Astrocyte of the hippocampus (primary cell): Measurements from ENCODE around the gene CANT1.
"Not testable (repeated sequence)": the region's sequence is repeated elsewhere in the genome, so short reads cannot be mapped to it uniquely, and the experiment has no call there.

Source experiments
- DNase-seq: peaks from one replicate; pipeline ENCODE4 v3.0.0; 2011; ENCODE audit warnings: low read depth, low spot score

The CANT1 gene

DNA sequence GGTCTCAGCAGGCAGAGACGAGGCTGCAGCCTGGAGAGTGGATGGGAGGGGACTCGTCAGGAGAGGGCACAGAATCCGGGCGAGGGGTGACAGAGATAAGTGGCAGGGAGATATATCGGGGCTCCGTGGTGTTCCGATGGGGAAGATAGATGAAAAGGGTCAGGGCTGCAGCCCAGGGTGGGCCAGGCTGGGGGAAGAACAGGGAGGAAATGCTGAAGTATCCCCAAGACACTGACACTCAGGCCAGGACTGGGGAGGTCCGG, 32.0 kb downstream of the CANT1 start:
- DNase-seq: no peak

DNA sequence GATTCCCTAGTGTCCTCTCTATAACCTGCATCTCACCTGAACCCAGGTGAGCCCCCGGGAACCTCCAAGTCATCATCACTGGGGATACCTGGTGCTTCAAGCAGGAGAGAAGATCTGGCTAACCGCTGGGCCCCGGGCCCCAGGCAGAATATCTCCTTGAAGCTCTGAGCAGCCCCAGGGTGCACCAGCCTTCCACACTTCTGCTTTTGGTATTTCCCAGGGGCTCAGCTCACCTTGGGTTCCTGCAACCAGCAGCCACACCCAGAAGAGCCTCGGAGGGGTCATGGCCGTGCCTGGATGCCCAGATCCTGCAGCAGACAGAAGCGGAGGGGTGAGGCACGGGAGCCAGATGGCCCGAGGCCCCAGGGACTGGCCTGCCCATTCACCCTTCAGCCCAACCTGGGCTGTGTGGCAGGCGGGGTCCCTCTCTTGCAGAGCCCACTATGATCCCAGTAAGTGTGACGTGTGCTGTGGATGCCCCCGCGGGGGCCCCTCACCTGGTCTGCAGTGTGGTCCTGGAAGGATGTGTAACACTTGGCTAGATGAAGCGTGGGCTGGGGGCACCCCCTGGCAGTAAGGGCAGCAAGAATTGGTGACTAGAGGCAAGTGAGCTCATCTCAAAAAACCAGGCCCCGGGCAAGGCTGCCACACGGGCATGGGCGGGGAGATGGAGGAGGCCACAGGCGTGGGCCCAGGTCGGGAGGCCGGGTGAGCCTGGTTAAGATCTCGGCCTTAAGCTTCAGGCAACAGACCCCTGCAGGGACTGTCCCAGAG, 32.5 kb downstream of the CANT1 start:
- DNase-seq: no peak

DNA sequence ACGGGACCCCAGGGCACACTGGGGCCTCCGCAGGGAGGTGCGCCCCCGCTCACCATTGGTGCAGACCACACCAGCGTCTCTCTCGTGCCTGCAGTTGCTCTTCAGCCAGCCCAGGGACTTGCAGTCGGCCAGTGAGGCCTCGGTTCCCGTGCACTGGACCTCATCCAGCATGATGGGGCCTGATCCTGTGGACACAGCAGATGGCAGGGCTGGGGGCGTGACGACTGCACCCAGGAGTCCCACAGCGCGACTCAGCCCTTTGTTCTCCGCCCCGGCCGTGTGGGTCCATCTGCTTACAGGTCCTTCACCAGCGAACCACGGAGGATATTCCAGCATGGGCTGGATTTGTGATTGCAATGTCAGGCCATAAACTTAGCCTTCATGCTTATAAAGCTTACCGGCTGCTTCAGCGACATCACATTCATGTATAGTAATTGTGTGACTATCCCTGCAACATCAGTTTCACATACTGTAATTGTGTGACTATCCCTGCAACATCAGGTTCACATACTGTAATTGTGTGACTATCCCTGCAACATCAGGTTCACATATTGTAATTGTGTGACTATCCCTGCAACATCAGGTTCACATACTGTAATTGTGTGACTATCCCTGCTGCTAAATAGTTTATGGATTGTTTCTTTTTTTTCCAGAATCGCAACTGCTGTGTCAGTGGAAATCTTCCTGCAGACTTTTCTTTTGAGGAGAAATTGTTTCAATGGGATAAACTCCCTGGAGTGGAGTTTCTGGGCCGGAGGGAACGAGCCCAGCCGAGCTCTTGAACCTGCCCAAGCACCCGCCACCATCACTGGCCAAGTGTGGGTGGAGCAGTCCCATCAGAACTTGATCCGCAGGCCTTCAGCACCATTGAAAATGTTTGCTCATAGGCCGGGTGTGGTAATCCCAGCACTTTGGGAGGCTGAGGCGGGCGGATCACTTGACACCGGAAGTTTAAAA, 34.7 kb downstream of the CANT1 start:
- DNase-seq: peak; percentile 61

DNA sequence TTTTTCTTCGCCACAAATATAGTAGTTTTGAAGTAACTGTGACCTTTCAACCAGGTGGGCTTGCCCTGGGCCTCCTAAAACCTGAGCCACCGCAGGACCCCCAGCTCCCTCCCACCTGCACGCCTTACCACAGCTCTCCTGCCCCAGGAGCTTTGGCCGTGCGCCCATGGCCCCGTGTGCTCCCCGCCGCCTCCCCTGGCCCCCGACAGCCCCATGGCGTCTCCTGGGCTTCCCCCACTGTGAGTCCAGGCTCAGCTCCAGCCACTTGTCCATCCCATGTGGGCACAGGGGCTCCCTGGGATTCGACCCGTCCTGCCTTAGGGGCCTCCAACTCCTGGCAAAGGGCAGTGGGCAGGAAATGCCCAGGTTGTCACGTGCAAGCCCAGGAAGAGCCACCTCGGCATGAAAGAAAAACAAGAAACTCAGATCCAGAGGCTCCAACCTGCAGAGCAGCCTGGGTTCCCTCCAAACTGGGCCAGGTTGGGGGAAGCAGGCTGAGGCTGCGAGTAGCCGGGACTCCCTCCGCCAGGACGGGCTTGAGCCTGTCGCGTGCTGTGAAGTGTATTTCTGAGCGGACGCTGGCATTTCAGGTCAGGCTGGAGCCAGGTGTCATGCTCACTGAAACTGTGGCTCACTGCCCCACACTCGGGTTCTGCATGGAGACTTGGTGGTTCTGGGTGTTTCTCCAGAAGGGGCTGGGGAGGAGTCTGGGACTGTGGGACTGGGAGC, 35.6 kb downstream of the CANT1 start:
- no peak for DNase-seq

DNA sequence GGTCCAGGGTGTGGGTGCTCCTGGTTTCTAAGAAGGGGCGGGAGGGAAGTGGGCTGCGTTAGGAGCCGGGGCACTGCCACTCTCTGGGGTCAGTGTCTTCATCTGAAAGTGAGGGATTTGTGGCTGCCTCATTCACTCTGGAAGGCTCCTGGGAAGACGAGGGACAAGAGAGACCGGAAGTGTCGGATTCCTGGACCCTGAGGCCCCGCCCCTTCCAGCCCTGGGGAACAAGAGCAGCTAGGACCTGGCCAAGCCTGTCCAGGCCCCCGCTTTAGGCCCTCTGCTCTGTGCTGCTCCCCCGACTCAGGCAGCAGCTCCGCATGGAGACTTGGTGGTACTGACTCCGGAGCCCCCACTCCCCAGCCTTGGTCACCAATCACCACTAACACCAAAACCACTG, 36.4 kb downstream of the CANT1 start:
- no peak for DNase-seq

DNA sequence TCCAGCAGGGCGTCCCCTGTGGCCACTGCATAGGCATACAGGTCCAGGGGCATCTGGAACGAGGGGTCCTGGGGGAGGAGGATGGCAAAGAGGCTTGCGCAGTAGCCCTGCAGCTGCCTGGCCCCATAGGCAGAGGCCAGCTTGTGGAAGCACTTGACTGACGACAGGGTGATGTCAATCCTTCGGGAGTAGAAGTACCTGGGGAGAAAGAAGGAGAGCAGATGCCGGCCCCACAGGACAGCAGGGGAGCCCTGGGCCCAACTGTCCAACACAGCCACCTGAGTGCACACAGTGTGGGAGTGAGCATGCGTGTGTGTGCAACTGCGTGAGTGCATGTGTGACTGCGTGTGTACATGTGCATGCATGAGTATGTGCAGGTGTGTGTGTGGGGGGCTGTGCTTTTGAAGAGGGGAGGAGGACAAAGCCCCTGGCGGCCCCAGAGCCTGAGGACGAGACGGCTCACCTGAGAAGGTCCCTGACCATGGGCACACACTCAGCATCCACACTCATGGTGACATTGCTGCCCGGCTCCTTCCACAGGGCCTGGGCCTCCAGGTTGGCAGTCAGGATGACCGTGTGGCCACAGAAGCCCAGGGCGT, 37.0 kb downstream of the CANT1 start:
- no peak for DNase-seq

DNA sequence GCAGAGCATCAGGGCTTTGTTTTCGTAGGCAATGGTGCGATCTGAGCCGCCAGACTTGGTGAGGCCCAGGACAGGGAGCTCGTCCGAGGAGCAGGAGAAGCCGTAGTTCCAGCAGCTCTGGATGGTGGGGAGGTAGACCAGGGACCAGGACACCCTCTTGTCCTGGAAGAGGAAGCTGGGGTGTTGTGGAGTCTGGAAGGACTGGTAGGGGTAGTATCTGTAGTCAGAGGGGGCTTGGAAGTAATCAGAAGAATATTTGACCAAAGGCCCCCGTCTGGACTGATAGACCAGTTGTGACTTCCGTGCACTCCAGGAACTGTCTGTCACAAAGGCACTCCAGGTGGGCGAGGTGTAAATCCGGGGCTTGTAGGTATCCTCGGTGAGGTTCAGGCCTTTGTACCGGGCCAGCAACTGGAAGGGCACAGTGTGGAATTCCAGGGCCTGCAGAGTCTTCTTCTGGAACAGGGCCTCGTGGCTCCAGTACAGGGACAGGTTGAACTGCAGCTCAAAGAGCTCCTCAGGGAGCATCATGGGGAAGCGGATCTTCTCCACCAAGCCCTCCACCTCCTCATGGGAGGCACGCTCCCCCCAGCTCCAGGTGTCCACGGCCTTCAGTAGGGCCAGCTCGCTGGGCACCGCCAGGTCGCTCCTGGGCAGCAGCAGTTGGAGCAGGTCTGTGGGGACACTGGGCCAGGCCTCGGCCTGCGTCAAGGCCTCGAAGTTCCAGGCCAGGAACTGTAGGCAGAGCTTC, 37.6 kb downstream of the CANT1 start:
- DNase-seq: no peak

DNA sequence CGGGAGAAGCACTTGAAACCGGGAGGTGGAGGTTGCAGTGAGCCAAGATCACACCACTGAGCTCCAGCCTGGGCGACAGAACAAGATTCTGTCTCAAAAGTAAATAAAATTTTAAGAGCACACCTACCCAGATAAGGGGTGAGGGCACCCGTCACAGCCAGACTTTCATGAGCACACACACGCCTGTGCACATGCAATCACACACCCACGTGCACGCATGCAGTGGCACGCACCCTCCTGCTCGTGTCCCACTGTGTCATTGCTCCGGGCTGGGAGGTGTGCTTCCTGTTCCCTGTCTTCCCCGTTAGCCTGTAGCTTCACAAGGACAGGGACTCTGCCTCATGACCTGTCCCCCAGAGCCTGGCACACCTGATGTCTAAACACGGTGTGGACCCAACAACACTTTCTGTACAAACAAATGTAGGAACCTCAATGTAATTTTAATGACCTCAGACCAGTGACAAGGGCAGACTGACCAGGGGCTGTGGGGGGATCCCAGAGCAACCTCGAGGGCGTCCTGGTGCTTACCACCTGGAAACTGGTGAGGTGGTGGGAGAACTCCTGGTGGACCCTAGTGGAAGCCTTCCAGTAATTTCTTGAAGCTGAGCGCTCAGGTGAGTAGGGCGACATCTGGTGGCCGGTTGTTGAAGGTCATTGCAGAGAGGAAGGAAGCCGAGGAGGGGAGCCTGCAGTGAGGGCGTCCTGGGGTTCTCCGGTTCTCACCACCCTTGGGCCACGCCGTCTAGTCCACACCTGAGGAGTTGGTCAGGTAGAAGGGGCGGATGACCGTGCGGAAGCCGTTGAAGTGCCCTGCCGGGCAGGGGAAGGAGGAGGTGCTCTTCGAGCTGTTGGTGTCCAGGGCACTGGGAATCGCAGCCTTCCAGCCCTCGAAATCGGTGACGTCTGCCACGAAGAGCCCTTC, 38.5 kb downstream of the CANT1 start:
- DNase-seq: peak; percentile 86

DNA sequence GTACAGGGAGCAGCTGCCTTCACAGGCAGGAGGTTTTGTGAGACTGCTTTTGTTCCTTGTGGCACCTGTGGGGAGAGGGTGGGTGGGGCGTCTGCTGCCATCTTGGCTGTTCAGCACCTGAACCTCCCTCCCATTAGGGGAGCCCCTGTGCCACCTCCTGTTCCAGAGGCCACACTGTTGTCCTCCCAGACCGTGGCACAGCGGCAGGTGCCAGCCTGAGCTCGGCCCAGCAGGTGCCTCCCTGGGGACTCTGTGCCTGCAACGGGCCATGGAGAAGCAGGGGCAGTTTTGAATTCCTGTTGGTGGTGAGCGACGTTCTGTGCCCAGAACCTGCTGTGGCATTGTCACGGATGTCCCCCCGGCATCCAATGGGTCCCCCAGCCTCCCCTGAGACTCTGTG, 39.7 kb downstream of the CANT1 start:
- no peak for DNase-seq

DNA sequence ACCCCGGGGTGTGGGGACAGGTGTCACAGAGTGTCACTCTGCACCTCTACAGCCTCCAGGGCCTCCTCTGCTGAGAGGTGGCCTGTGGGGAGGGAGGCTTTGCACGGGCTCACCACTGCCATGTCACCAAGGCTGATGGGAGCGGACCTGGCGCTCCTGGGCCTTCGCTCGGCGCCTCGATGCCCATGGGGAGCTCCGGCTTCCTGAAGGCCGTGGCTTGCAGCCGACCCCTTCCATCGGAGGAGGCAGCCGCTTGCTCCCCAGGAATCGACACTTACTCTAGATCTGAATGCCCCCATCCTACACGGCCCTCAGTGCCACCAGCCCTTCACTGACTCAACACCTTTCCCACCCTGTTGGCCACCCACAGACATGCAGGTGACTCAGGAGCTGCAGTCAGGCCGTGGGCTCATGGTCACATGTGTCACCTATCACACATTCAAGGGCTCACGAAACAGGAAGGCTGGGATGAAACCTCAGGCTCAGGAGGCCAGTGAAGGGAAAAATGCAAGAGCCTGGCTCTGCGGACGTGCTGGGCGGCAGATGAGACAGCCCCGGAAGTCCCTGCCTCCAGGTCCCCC, 41.7 kb downstream of the CANT1 start:
- DNase-seq: no peak

DNA sequence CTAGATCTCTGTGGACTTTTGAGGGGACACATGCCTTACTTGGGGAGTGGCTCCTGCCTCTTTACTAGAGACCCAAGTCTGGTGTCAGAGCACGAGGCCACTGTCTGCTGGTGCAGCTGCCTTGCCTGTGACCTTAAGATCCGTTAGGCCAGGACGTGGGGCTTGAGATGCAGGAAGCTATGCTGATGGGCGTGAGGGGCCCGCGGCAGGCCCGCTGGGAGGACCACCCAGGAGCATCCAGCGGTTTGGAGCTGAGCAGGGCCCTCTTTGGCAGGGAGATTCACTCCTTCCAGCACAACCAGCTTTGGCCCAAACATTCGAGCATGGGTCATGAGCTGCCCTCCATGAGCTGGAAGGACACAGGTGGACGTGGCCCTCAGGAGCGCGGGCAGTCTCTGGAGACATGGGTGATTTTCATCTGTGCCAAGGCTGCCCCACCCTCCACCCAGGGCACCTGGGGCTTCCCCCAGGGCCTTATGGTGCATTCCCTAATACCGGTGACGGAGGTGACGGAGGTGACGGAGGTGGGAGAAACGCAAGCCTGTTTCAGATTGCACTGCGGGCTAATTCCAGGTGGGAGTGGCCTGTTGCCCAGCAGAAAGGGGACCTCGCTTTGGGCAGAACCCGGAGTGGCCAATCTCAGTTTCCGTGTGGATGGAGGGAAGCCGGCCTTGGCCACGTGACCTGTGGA, 42.5 kb downstream of the CANT1 start:
- no peak for DNase-seq

DNA sequence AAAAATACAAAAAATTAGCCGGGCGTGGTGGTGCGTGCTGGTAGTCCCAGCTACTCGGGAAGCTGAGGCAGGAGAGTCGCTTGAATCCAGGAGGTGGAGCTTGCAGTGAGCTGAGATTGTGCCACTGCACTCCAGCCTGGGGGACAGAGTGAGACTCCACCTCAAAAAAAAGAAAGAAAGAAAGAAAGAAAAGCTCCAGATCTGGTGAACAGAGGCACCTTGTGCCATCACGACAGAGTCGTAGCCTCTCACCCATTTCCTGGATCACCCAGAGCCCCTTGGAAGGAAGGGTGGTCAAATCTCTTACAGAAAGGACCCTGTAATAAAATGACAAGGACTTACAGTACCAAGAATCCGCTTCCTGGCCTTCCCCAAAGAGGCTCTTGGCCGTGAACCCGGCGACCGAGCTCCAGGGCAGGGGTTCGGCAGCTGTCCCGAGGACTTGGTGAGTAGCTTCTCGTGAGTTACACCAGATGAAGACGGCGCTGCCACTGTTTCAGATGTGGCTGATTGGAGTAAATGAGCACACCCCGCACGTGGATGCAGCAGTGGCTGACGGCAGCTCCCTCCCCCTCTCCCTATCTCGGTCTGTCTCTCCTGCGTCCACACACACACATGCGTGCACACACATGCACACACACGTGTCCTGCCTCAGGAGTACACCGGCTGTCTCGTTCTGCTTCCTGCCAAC, 43.3 kb downstream of the CANT1 start:
- DNase-seq: no peak

DNA sequence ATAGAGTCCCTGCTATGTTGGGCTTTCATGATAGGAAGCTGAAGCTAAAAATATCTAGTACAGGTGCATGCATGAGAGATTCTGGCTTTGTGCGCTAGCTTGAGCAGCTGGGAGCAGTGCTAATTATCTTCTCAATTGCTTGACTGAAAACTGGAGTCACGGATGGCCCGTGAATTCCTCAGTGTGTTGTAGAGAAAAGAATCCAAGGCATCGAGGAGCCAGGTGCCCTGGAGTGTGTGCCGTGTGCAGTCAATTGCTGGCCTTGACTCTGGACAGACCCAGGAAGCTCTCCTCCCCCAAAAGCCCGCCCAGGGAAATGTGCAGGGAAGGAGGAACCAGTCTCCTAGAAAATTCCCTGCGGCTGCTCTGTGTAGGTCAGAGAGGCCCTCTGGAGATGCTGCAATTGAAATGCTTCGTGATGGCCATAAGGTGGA, 44.1 kb downstream of the CANT1 start:
- DNase-seq: no peak

DNA sequence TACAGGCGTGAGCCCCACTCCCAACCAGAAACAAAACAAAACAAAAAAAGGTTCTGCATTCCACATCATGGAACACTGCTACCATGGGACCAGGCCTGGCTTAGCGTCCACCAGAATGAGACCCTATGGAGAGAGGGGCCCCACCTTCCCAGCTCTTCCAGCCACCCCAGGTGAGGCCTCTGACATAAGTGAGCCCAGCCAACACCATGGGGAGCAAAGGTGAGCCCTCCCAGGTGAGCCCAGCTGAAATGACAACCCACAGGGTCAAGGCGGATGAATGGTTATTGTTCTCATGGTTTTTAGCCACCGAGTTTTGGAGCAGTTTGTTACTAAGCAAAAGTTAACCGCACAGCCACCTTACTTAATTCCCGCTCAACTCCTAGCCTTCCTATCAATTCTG, 46.2 kb downstream of the CANT1 start:
- DNase-seq: no peak

DNA sequence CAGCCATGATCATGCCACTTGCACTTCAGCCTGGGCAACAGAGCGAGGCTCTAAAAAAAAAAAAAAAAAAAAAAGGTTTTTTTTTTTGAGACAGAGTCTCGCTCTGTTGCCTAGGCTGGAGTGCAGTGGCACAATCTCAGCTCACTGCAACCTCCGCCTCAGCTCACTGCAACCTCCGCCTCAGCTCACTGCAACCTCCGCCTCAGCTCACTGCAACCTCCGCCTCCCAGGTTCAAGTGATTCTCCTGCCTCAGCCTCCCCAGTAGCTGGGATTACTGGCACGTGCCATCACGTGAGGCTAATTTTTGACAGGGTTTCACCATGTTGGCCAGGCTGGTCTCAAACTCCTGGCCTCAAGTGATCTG, 46.6 kb downstream of the CANT1 start:
- not testable (repeated sequence) for DNase-seq

DNA sequence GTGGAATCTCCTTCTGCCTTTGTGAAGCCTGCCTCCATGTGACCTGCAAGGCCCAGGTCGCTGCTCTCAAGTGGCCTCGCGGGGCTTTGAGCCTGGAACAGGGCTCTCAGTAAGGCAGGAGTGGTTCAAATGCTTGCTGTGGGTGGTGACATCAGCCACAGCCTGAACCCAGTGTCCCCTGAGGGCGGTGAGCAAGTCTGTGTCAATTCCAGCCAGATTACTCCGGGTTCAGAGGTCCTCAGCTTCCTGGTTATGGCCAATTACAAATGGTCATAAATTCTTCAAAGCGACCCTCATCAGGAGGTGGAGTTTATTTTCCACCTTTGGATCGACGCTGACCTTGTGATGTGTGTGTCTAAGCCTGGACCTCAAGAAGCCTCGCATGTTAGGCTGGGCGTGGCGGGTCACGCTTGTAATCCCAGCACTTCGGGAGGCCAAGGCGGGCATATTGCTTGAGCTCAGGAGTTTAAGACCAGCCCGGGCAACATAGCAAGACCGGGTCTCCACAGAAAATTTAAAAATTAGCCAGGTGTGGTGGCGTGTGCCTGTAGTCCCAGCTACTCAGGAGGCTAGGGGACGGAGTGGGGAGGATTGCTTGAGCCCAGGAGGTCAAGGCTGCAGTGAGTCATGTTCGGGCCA, 47.1 kb downstream of the CANT1 start:
- no peak for DNase-seq

DNA sequence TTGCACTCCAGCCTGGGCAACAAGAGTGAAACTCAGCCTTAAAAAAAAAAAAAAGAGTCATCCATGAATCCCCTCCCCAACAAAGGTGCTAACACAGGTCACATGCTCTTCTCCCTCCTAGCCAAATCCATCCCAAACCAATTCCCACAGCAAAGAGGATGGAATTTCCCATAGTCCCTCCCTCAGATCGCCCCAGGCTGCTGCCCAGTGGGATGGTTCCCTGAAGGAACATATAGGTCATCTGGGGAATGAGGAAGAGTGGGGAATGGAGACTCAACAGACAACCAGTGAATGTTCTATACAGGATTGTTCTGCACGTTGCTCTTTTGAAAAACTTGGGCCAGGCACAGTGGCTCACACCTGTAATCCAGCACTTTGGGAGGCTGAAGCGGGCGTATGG, 48.0 kb downstream of the CANT1 start:
- no peak for DNase-seq

DNA sequence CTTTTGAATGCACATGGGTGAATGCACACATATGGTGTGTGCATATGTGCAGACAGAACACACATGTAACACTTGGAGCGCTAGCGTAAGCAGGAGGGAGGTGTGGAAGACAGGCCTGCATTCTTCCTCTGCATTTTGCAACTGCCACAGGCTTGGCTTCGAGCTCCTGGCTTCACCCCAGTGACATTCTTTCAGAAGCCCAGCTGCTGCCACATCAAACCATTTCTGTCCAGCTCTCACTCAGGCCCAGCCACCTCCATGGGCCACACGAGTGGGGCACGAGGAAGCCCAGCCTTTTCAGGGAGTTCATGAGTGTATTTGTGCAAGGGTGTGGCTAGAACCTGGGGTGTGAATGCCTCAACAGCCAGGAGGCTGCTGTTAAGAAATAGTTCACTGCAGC, 48.6 kb downstream of the CANT1 start:
- peak; percentile 68 for DNase-seq
